GM03348 (cell line): ENCODE data around the gene FAAP100.

ENCODE experiments used
- DNase-seq: peaks from one replicate; pipeline ENCODE4 v3.0.0; 2012; ENCODE audit warnings: low spot score

The FAAP100 gene

GRCh38 chr17:81524865-81525159 lies 27.3 kb downstream of the FAAP100 start:
- no peak for DNase-seq

GRCh38 chr17:81524039-81524864 lies 27.9 kb downstream of the FAAP100 start:
- DNase-seq: no peak

GRCh38 chr17:81523402-81524038 lies 28.6 kb downstream of the FAAP100 start:
- peak; percentile 74 for DNase-seq

GRCh38 chr17:81522491-81523401 lies 29.4 kb downstream of the FAAP100 start:
- no peak for DNase-seq

GRCh38 chr17:81520021-81520901 lies 31.9 kb downstream of the FAAP100 start:
- no peak for DNase-seq

- DNase-seq: no peak
These were observed 32.7 kb downstream of the FAAP100 start for GRCh38 chr17:81519284-81520020.

- DNase-seq: peak; percentile 80
These were observed 33.3 kb downstream of the FAAP100 start for GRCh38 chr17:81518785-81519283.

GRCh38 chr17:81518113-81518784 lies 33.9 kb downstream of the FAAP100 start:
- DNase-seq: no peak

- DNase-seq: no peak
These were observed 34.6 kb downstream of the FAAP100 start for GRCh38 chr17:81517339-81518112.

- DNase-seq: no peak
These were observed 35.2 kb downstream of the FAAP100 start for GRCh38 chr17:81517009-81517338.

GRCh38 chr17:81516439-81516838 lies 35.7 kb downstream of the FAAP100 start:
- no peak for DNase-seq

- no peak for DNase-seq
These were observed 36.6 kb downstream of the FAAP100 start for GRCh38 chr17:81515530-81516041.

- peak; percentile 95 for DNase-seq
These were observed 37.2 kb downstream of the FAAP100 start for GRCh38 chr17:81514739-81515529.

- DNase-seq: no peak
These were observed 37.7 kb downstream of the FAAP100 start for GRCh38 chr17:81514489-81514738.

- DNase-seq: peak; percentile 67
These were observed 38.2 kb downstream of the FAAP100 start for GRCh38 chr17:81513753-81514488.

GRCh38 chr17:81513372-81513752 lies 38.8 kb downstream of the FAAP100 start:
- peak; percentile 57 for DNase-seq

- DNase-seq: peak; percentile 98
These were observed 39.4 kb downstream of the FAAP100 start, which contains the start of gene ACTG1 for GRCh38 chr17:81512562-81513371. Gene ACTG1, minus strand, starts transcription at chr17:81512799. Its CDS starts 445 bp downstream, at chr17:81512354.
